K562 (cell line): ENCODE measurements around the gene MCC. TPM values are rescaled to one million over a fixed set of nuclear protein-coding genes. Genes with fewer than 3 reads are reported as not detected.

Experiments
- ATAC-seq: fragments of 200-7000 bp; cut with Tn5 transposase; 3 replicates; pipeline ENCODE4 v1.9.1; 2020; ENCODE audit warnings: moderate library complexity
- BruUV-seq: library from RNA; stranded (reverse); fragments of 400-500 nt; replicated peaks from 2 replicates; lab custom pipeline; 2021; lab: Mats Ljungman, UMichigan
- CTCF ChIA-PET: fragments of 300-600 bp; formaldehyde crosslinking; extraction: SDS; loops from one replicate; lab custom pipeline; 2021; ENCODE audit warnings: low intra/inter-chr PET ratio; lab: Yijun Ruan, JAX
- POLR2A ChIA-PET: fragments of 300-600, 350-650 bp; sonication (Branson Sonifier 250); formaldehyde crosslinking; extraction: SDS; loops from one replicate; lab custom pipeline; 2021; ENCODE audit warnings: antibody characterized with exemption, inconsistent platforms; lab: Yijun Ruan, JAX
- DNase-seq, 4 experiments: peaks; one replicate each; pipeline versions ENCODE4 v3.0.0 to v3.0.0-alpha.2; 2011 to 2018; ENCODE audit warnings: low spot score in 3 of 4, mixed read lengths in 3 of 4; ENCODE audit errors: extremely low read depth in 1 of 4
- FAIRE-seq: peaks from 2 replicates; lab custom pipeline; 2011; peaks lifted over from hg19 to GRCh38; lab: Jason Lieb, UNC
- H2AFZ ChIP-seq: 2 replicates; pipeline ENCODE4 v1.6.0; 2011; ENCODE audit warnings: low read depth, low read length, control low read depth, inconsistent platforms
- H3K27ac ChIP-seq: fragments of 200-600 bp; 3 replicates; pipeline ENCODE4 v1.8.0; 2011; ENCODE audit warnings: low read depth, mild to moderate bottlenecking, control low read depth, inconsistent platforms, low read length, moderate library complexity, mixed read lengths; ENCODE audit errors: extremely low read depth
- H3K27me3 ChIP-seq, 2 experiments: fragments of 300-600 bp in 1 of 2; 2 replicates in 1 of 2; 3 replicates in 1 of 2; pipeline versions ENCODE4 v1.6.0 to v1.8.0; 2011; ENCODE audit warnings: inconsistent platforms in 2 of 2, low read length in 2 of 2, mild to moderate bottlenecking in 1 of 2, mixed read lengths in 1 of 2, moderate library complexity in 1 of 2; ENCODE audit not compliant: control insufficient read depth in 2 of 2, insufficient read depth in 2 of 2
- H3K36me3 ChIP-seq: fragments of 300-600 bp; 3 replicates; pipeline ENCODE4 v1.8.0; 2011; ENCODE audit warnings: mild to moderate bottlenecking, low read length, inconsistent platforms; ENCODE audit not compliant: control insufficient read depth, insufficient read depth
- H3K4me1 ChIP-seq, 2 experiments: fragments of 200-600 bp in 1 of 2; replicated peaks in 1 of 2; 2 replicates in 1 of 2; 3 replicates in 1 of 2; pipeline versions ENCODE4 v1.5.1 to v1.8.0; 2011; ENCODE audit warnings: inconsistent platforms in 2 of 2, low read length in 2 of 2, mild to moderate bottlenecking in 1 of 2, mixed read lengths in 1 of 2, moderate library complexity in 1 of 2; ENCODE audit not compliant: control insufficient read depth in 2 of 2, insufficient read depth in 2 of 2
- H3K4me2 ChIP-seq: 2 replicates; pipeline ENCODE4 v1.6.1; 2011; ENCODE audit warnings: low read length, control low read depth, inconsistent platforms, mixed read lengths; ENCODE audit not compliant: insufficient read depth
- H3K4me3 ChIP-seq: fragments of 200-600 bp; sonication (generic), shearing (Covaris generic); 2 replicates; pipeline ENCODE4 v1.5.1; 2016; ENCODE audit warnings: control low read depth, inconsistent platforms
- H3K79me2 ChIP-seq: fragments of 200-600 bp; 3 replicates; pipeline ENCODE4 v1.8.0; 2011; ENCODE audit warnings: low read length, inconsistent platforms; ENCODE audit not compliant: control insufficient read depth, insufficient read depth
- H3K9ac ChIP-seq, 2 experiments: 2 replicates each; pipeline versions ENCODE4 v1.6.0 to v1.6.1; 2011; ENCODE audit warnings: low read depth in 2 of 2, low read length in 2 of 2, control low read depth in 1 of 2, inconsistent platforms in 1 of 2, mild to moderate bottlenecking in 1 of 2, mixed read lengths in 1 of 2; ENCODE audit not compliant: insufficient read depth in 1 of 2
- H3K9me1 ChIP-seq: one replicate; pipeline ENCODE4 v1.6.0; 2011; ENCODE audit warnings: inconsistent platforms, mild to moderate bottlenecking, low read length, moderate library complexity; ENCODE audit not compliant: control insufficient read depth, insufficient read depth
- H3K9me3 ChIP-seq: replicated peaks from 2 replicates; pipeline ENCODE4 v1.5.1; 2011; ENCODE audit warnings: low read depth, low read length, inconsistent platforms; ENCODE audit not compliant: control insufficient read depth, insufficient read depth
- H4K20me1 ChIP-seq: replicated peaks from 2 replicates; pipeline ENCODE4 v1.6.1; 2011; ENCODE audit warnings: low read length, inconsistent platforms, mixed read lengths; ENCODE audit not compliant: control insufficient read depth, insufficient read depth
- CBX5 ChIP-seq: IDR thresholded peaks from 2 replicates; pipeline ENCODE4 v1.6.1; 2014; ENCODE audit warnings: low read depth, borderline replicate concordance
- CEBPB ChIP-seq: fragments of 450-650 bp; IDR thresholded peaks from 2 replicates; pipeline ENCODE4 v1.6.1; 2016; ENCODE audit warnings: missing genetic modification characterization, missing compliant biosample characterization
- E2F5 ChIP-seq: sonication (generic); formaldehyde crosslinking; IDR thresholded peaks from 2 replicates; pipeline ENCODE4 v1.8.0; 2022; ENCODE audit warnings: mild to moderate bottlenecking, missing genetic modification reagents
- IFI16 ChIP-seq: fragments of 250-450 bp; sonication (Bioruptor Pico); IDR thresholded peaks from 2 replicates; pipeline ENCODE4 v2.1.2; 2022; ENCODE audit warnings: mild to moderate bottlenecking, inconsistent platforms
- KDM4B ChIP-seq, 2 experiments: fragments of 450-650 bp in 1 of 2; sonication (generic) in 1 of 2; IDR thresholded peaks; 2 replicates each; pipeline ENCODE4 v1.6.1; 2016 to 2017; ENCODE audit warnings: borderline replicate concordance in 2 of 2, antibody characterized with exemption in 1 of 2, low read depth in 1 of 2, mild to moderate bottlenecking in 1 of 2
- MEF2D ChIP-seq: conservative IDR thresholded peaks from 2 replicates; pipeline ENCODE4 v1.6.1; 2016; ENCODE audit warnings: low read depth, missing genetic modification characterization, missing compliant biosample characterization
- NFIX ChIP-seq: fragments of 250-450 bp; sonication (Bioruptor Pico); IDR thresholded peaks from 2 replicates; pipeline ENCODE4 v1.4.0; 2020; ENCODE audit warnings: low read depth, mild to moderate bottlenecking, moderate library complexity
- PHB ChIP-seq: fragments of 250-450 bp; sonication (Bioruptor Pico); IDR thresholded peaks from 2 replicates; pipeline ENCODE4 v1.5.0; 2021
- PYGO2 ChIP-seq: fragments of 450-650 bp; IDR thresholded peaks from 2 replicates; pipeline ENCODE4 v1.6.1; 2016; ENCODE audit warnings: mild to moderate bottlenecking, missing genetic modification characterization, moderate library complexity, missing compliant biosample characterization
- SAFB ChIP-seq: fragments of 200-400 bp; formaldehyde crosslinking; IDR thresholded peaks from 2 replicates; pipeline ENCODE4 v1.6.1; 2017; ENCODE audit warnings: low read depth, low read length, borderline replicate concordance
- SIX5 ChIP-seq, 2 experiments: IDR thresholded peaks; 2 replicates each; pipeline ENCODE4 v1.6.1; 2011; ENCODE audit warnings: low read length in 2 of 2, borderline replicate concordance in 1 of 2, low read depth in 1 of 2, mild to moderate bottlenecking in 1 of 2, moderate library complexity in 1 of 2; ENCODE audit not compliant: insufficient read depth in 1 of 2
- TEAD2 ChIP-seq: fragments of 450-650 bp; IDR thresholded peaks from 2 replicates; pipeline ENCODE4 v1.6.1; 2016; ENCODE audit warnings: missing genetic modification characterization, control low read depth, missing compliant biosample characterization
- TRIM24 ChIP-seq, 2 experiments: fragments of 450-650 bp; IDR thresholded peaks; 2 replicates each; pipeline ENCODE4 v1.6.1; 2016
- ZNF134 ChIP-seq: fragments of 250-450 bp; sonication (Bioruptor Pico); conservative IDR thresholded peaks from 2 replicates; pipeline ENCODE4 v1.4.0; 2020
- ZNF75A ChIP-seq: fragments of 450-650 bp; formaldehyde crosslinking; IDR thresholded peaks from 2 replicates; pipeline ENCODE4 v1.4.0; 2020; ENCODE audit warnings: mild to moderate bottlenecking
- ZNF766 ChIP-seq: fragments of 200-800 bp; sonication (Bioruptor generic); conservative IDR thresholded peaks from 2 replicates; pipeline ENCODE4 v1.6.1; 2016; ENCODE audit warnings: missing genetic modification characterization, missing compliant biosample characterization
- WGBS: fragments of 100-300 bp; shearing (Covaris generic); methylation state at CpG from one replicate; pipeline ENCODE4 v1.1.6; 2016; ENCODE audit warnings: low coverage, mixed read lengths; ENCODE audit not compliant: insufficient coverage; ENCODE audit errors: missing lambda C conversion rate; 5-methylcytosine and 5-hydroxymethylcytosine counted together
- in situ Hi-C: fragments of 300-500 bp; cut with MboI; formaldehyde crosslinking; loops from 4 replicates; pipeline ENCODE4 v1.15.0; 2018; ENCODE audit warnings: inconsistent platforms, mixed read lengths
- intact Hi-C: fragments of 100-400 bp; cut with micrococcal nuclease; formaldehyde crosslinking; loops from 2 replicates; pipeline ENCODE4 v1.14.2; 2022
- polyA plus RNA-seq, 8 experiments: library from polyadenylated mRNA; depleted of rRNA in 4 of 8; stranded (reverse) in 5 of 8; unstranded in 3 of 8; fragments of >200 nt; fragmentation: Nextera tagmentation in 2 of 8; fragmentation: Illumina TruSeq in 1 of 8; extraction: Ambion mirVana in 2 of 8; extraction: Trizol in 1 of 8; gene quantifications; 2 replicates each; pipeline versions ENCODE4 v1.2.1 to v1.2.3, GENCODE V29; 2011 to 2014; ENCODE audit warnings: inconsistent platforms in 1 of 8, missing spikeins in 1 of 8
- total RNA-seq, 7 experiments: library from RNA; depleted of rRNA in 6 of 7; stranded (reverse); fragments of >200 nt in 6 of 7; fragmentation: Illumina TruSeq in 2 of 7; extraction: Trizol in 2 of 7; gene quantifications; 2 replicates each; pipeline versions ENCODE4 v1.2.1 to v1.2.3, GENCODE V29; 2011 to 2021; ENCODE audit warnings: low replicate concordance in 1 of 7
- TF ChIP-seq, protein P1 (sequence below): fragments of 250-450 bp; sonication (Bioruptor Pico); IDR thresholded peaks from 2 replicates; pipeline ENCODE4 v1.8.0; 2021; ENCODE audit warnings: moderate library complexity, mild to moderate bottlenecking, inconsistent platforms
- TF ChIP-seq, protein P2 (sequence below): fragments of 250-450 bp; sonication (Bioruptor Pico); IDR thresholded peaks from 2 replicates; pipeline ENCODE4 v1.4.0; 2020

Gene MCC
- total and polyA plus RNA-seq, 9 of the 15 experiments (the other 6 are each of a cell fraction or from before 2014, with no cell fraction given) = 0.04 to 0.24 (median 0.06) TPM; not detected in 1

DNA sequence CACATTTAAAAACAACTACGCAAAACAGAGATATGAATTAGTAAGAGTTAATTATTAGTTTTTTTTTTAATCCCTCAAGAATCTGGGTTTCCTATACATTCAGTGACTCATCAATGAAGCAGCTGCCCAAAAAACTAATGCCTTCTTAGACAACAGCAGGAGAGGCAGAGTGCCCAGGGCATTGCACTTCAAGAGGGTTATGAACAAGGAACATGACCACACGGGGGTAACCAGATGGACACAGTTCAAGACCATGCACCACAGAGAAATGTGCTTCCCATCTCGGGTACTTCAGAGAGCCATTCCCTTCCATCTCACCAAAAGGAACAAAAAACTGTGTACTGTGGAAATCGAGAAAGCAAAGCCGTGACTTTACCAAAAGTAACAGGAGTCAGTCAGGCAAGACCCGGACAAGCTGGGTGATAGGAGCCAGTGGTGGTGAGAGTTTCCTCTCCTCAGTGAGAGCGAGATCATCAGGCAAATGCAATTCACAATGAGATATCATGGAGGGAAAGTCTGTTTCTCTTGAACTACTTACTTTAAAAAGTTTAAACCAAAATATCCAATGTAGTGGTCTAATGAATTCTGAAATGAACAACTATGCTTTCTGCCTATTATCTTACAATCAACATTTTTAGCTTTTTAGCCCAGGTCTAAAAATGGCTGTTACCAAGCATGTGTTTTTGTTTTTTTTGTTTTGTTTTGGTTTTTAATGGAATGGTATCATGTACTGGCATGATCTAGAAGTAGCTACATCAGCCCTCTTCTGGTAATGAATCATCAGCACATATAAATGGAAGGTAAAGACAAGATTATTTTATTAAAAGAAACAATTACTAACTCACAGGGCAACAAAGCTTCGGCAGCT lies 245.5 kb downstream of the MCC start:
- FAIRE-seq (no peak), DNase-seq (no peak), ATAC-seq (no peak)
- Histone ChIP-seq H3K4me3 (no peak overlapping the region), H3K4me2 (no peak overlapping the region), H4K20me1 (no peaks in the 10 kb centered on the region), H3K36me3 (no peaks in the 10 kb centered on the region), H2AFZ (no peak overlapping the region), H3K27me3 (peaks cover 3 to 4% of the 10 kb centered on the region in 2 experiments; a peak in 2 of 5 replicates), H3K27ac (no peak overlapping the region), H3K4me1 (no peaks in the 10 kb centered on the region), H3K79me2 (no peaks in the 10 kb centered on the region), H3K9me3 (no peaks in the 10 kb centered on the region), H3K9ac (no peak overlapping the region), H3K9me1 (no peaks in the 10 kb centered on the region)
- in situ Hi-C loops (no loop called here), intact Hi-C loops (no loop called here)
- POLR2A ChIA-PET = no interaction called here
- CTCF ChIA-PET = no interaction called here
- TF ChIP-seq TEAD2 (no peak), MEF2D (tag) (no peak), SIX5 (IDR thresholded peaks at IDR 0.05; ENCODE audit: borderline replicate concordance in 1 of 2, insufficient read depth in 1 of 2, low read depth in 1 of 2, low read length in 2 of 2) (no peak), ZNF134 (no peak), IFI16 (no peak), CEBPB (tag) (no peak), ZNF75A (CRISPR knock-in tag) (no peak), TRIM24 (IDR thresholded peaks at IDR 0.05) (no peak), CBX5 (no peak), KDM4B (IDR thresholded peaks at IDR 0.05; ENCODE audit: borderline replicate concordance in 2 of 2, low read depth in 1 of 2) (no peak), PHB (no peak), PYGO2 (no peak), E2F5 (CRISPR knock-in tag) (no peak), ZNF766 (CRISPR knock-in tag) (no peak), NFIX (CRISPR knock-in tag) (no peak), SAFB (no peak)
- TF ChIP-seq, protein P1, sequence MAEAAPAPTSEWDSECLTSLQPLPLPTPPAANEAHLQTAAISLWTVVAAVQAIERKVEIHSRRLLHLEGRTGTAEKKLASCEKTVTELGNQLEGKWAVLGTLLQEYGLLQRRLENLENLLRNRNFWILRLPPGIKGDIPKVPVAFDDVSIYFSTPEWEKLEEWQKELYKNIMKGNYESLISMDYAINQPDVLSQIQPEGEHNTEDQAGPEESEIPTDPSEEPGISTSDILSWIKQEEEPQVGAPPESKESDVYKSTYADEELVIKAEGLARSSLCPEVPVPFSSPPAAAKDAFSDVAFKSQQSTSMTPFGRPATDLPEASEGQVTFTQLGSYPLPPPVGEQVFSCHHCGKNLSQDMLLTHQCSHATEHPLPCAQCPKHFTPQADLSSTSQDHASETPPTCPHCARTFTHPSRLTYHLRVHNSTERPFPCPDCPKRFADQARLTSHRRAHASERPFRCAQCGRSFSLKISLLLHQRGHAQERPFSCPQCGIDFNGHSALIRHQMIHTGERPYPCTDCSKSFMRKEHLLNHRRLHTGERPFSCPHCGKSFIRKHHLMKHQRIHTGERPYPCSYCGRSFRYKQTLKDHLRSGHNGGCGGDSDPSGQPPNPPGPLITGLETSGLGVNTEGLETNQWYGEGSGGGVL (CRISPR knock-in tag) = no peak
- TF ChIP-seq, protein P2, sequence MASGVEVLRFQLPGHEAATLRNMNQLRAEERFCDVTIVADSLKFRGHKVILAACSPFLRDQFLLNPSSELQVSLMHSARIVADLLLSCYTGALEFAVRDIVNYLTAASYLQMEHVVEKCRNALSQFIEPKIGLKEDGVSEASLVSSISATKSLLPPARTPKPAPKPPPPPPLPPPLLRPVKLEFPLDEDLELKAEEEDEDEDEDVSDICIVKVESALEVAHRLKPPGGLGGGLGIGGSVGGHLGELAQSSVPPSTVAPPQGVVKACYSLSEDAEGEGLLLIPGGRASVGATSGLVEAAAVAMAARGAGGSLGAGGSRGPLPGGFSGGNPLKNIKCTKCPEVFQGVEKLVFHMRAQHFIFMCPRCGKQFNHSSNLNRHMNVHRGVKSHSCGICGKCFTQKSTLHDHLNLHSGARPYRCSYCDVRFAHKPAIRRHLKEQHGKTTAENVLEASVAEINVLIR (CRISPR knock-in tag) = no peak
- 0% methylated on average over 8 of the region's 8 CpGs for WGBS
- no TSS peak for BruUV-seq
